ENCODE measurements around the gene PIM2. TPM values are rescaled to one million over a fixed set of nuclear protein-coding genes. Genes with fewer than 3 reads are reported as not detected.

PIM2 gene
- total and polyA plus RNA-seq, 7 donors = 2.4 to 42.0 (median 6.6) TPM

DNA sequence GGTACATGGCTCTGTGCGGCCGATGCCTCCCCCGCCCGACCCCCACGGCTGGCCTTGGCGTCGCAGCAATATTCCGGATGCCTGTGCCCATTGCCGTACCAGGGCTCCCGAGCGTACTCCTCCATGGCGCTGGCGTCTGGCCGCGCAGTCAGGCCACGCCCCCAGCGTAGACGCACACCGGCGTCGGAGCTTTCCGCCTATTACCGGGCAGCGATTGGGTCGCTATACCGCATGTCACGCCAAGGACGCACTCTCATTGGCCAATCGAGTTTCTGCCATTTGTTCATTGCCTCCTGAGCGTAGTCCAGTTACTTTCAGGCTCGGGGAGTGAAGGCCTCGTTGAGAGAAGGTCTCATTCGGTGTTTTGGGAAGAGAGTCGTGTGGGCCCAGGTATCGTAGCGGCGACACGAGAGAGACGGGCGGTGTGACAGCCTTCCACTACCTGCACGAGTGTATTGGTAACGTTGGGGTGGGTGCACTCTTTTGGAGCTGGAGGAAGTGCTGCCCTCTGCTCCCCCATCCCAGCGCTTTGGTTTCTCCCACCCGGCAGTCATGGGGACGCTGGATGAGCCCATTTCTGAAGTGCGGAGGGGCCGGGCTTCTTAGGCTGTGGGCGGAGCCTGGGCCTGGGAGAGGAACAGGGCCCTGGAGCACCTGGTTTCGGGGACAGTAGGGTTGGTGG is 21.1 kb downstream of the PIM2 start, which contains the start of the genes PQBP1 and TIMM17B:
Gene PQBP1 (plus strand): TSS at position 306 of the 682 bp plus-strand sequence. CDS start 580 bp downstream, outside the sequence.
Gene TIMM17B (minus strand): TSS at position 144 of the 682 bp plus-strand sequence. CDS start 19 bp downstream, at position 125.
- TF ChIP-seq POLR2AphosphoS5 (IDR thresholded peaks at IDR 0.05) = peak; percentile 86 to 93 (median 88)
- peak; percentile 59 to 69 for TF ChIP-seq POLR2A (IDR thresholded peaks at IDR 0.05)
- TF ChIP-seq EP300 (IDR thresholded peaks at IDR 0.05) = no peak
- Histone ChIP-seq H3K9me3 (no peaks in the 10 kb centered on the region), H3K27me3 (no peaks in the 10 kb centered on the region), H3K36me3 (peaks cover 0 to 34% (median 6%) of the 10 kb centered on the region in 4 donors), H3K27ac (peak within 1 kb of the TSS; percentile 94 to 98 (median 95)), H3K4me3 (peak within 1 kb of the TSS; percentile 59 to 70 (median 66)), H3K4me1 (peaks cover 0 to 19% (median 17%) of the 10 kb centered on the region in 4 donors)
- intact Hi-C loops (cut with DNase I) = loop anchor here (10.0 kb wide), 1 partner anchor 223 kb away; no protein-coding TSS in a partner anchor
- DNase-seq = peak; percentile 96
- 0 to 1% methylated on average over 49 of the region's 49 CpGs for whole genome bisulfite sequencing, 2 donors

DNA sequence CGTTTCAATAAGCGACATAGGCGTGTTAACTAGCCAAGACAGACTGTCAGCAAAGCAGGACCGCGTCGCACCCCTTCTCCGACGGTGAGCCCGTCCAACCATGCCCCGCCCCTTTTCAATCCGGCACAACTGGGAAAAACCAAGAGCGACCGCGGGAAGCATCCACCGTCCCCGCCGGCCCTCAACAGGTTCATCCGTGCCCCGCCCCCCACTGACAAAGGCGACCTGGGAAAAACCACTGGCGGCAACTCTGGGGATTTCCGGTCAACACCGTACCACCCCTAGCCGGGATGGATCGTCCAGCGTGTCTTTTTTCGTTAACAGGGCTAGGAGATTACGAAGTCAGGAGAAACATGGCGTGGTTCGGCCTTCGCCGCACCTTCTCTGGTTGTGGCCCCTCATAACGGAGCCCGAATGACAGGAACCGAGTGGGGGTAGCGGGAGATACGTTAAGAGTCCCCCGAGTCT is 21.6 kb downstream of the PIM2 start:
- Histone ChIP-seq H3K9me3 (no peaks in the 10 kb centered on the region), H3K36me3 (peaks cover 0 to 28% (median 4%) of the 10 kb centered on the region in 4 donors), H3K27ac (peak overlapping the region; percentile 94 to 98 (median 95)), H3K4me1 (peaks cover 0 to 19% (median 19%) of the 10 kb centered on the region in 4 donors), H3K4me3 (peak overlapping the region; percentile 59 to 70 (median 66)), H3K27me3 (no peaks in the 10 kb centered on the region)
- peak; percentile 92 for DNase-seq
- 0% methylated on average over 38 of the region's 38 CpGs for WGBS, 2 donors
- TF ChIP-seq EP300 (IDR thresholded peaks at IDR 0.05) = peak in 1 of 4 donors; percentile 11
- TF ChIP-seq POLR2A (IDR thresholded peaks at IDR 0.05) = no peak
- intact Hi-C loops (cut with DNase I) = loop anchor here (10.0 kb wide), 1 partner anchor 222 kb away; no protein-coding TSS in a partner anchor

DNA sequence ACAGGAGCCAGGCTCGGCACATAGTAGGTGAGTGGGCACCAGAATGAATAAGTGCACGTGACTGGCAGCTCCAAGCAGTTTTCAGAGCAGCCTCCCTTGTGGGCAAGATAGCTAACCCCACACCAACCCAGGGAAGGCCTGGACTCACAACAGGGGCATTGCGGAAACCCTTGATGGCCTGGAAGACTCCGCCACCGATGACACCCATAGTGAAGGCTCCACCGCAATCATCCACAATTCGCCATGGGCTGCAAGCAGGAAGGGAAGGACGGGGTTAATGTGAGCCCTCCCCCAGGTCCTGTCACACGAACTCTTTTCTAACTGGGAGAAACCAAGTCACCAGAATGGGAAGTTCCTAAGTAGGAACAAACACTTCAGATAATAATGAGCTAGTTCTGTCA is 22.2 kb downstream of the PIM2 start:
- intact Hi-C loops (cut with DNase I) = loop anchor here (10.0 kb wide), 1 partner anchor 222 kb away; no protein-coding TSS in a partner anchor
- H3K4me3 ChIP-seq = peak overlapping the region; percentile 59 to 70 (median 66)
- peaks cover 0 to 22% (median under 1%) of the 10 kb centered on the region in 4 donors for H3K36me3 ChIP-seq
- no peak for DNase-seq
- 54 to 55% methylated on average over 9 of the region's 9 CpGs for WGBS, 2 donors
- TF ChIP-seq EP300 (IDR thresholded peaks at IDR 0.05) (no peak), POLR2AphosphoS5 (IDR thresholded peaks at IDR 0.05) (no peak), POLR2A (IDR thresholded peaks at IDR 0.05) (no peak)
- TF ChIP-seq, protein P1, sequence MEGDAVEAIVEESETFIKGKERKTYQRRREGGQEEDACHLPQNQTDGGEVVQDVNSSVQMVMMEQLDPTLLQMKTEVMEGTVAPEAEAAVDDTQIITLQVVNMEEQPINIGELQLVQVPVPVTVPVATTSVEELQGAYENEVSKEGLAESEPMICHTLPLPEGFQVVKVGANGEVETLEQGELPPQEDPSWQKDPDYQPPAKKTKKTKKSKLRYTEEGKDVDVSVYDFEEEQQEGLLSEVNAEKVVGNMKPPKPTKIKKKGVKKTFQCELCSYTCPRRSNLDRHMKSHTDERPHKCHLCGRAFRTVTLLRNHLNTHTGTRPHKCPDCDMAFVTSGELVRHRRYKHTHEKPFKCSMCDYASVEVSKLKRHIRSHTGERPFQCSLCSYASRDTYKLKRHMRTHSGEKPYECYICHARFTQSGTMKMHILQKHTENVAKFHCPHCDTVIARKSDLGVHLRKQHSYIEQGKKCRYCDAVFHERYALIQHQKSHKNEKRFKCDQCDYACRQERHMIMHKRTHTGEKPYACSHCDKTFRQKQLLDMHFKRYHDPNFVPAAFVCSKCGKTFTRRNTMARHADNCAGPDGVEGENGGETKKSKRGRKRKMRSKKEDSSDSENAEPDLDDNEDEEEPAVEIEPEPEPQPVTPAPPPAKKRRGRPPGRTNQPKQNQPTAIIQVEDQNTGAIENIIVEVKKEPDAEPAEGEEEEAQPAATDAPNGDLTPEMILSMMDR (IDR thresholded peaks at IDR 0.05) = no peak
- no peaks in the 10 kb centered on the region for H3K27me3 ChIP-seq
- H3K4me1 ChIP-seq = peaks cover 0 to 24% (median 23%) of the 10 kb centered on the region in 4 donors
- peak overlapping the region; percentile 94 to 98 (median 95) for H3K27ac ChIP-seq
- no peaks in the 10 kb centered on the region for H3K9me3 ChIP-seq

DNA sequence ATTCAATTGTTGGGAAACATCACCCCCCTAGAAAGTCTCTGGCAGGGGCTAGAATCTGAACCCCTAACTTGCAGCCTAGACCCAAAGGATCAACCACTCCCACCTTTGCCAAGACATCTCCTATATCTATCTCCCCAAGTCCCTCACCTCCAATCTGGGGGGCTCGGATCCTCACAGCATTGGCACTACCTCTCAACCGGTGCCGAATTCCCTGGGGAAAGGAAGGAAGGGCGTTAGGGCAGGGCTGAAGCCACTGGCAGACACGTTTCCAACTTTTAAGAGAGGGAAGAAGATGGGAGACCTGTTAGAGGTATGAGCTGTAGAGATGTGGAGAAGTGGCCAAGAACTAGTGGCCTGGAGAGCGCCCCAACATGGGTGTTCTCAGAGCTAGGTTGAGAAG is 23.9 kb downstream of the PIM2 start:
- Histone ChIP-seq H3K4me3 (no peak overlapping the region), H3K9me3 (no peaks in the 10 kb centered on the region), H3K27me3 (no peaks in the 10 kb centered on the region), H3K4me1 (peaks cover 0 to 28% (median 23%) of the 10 kb centered on the region in 4 donors), H3K27ac (no peak overlapping the region), H3K36me3 (peaks cover 0 to 14% (median 0%) of the 10 kb centered on the region in 4 donors)
- TF ChIP-seq, protein P1 (IDR thresholded peaks at IDR 0.05) = no peak
- TF ChIP-seq EP300 (IDR thresholded peaks at IDR 0.05) (no peak), POLR2AphosphoS5 (IDR thresholded peaks at IDR 0.05) (no peak)
- no peak for DNase-seq
- intact Hi-C loops (cut with DNase I) = loop anchor here (5.0 to 10.0 kb wide), 2 partner anchors 62 to 220 kb away; partner anchors contain the start of gene OTUD5
- WGBS, 2 donors = 89 to 96% methylated on average over 6 of the region's 6 CpGs

DNA sequence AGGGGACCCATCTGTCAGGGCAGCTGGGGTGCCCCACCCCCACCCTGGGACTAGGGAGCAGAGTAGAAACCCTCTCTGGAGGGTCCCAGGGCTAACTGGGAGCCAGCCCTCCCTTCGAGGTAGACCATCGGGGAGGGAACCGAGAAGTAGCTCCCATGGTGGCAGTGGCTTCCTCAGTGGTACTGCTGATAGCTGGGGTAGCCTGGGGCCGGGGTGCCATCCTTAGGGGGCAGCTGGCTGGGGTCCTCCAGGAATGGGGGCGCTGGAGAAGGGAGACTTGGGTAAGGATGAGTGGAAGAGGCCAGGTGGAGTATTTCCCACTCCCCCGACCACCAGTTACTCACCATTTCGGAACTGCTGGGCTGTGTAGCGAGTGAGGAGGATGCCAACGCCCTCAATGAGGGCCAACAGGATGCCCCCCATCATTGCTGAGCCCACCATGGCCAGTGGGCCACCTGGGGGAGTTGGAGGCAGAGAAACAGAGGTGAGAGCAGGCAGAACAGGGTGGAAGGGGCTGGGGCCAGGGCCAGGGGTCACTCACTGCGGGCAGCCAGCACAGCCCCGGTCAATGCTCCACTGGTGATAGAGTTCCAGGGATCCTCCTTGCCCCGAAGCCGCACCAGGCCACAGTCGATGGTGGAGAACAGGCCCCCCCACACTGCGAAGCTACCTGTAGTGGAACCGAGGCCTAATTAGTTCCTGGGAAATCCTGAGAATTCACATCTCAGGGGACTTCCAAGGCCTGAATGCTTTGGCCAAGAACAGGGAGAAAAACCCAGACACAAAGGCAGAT is 25.1 kb downstream of the PIM2 start:
- Histone ChIP-seq H3K4me1 (peaks cover 0 to 24% (median 16%) of the 10 kb centered on the region in 4 donors), H3K4me3 (no peak overlapping the region), H3K27ac (no peak overlapping the region), H3K27me3 (no peaks in the 10 kb centered on the region), H3K9me3 (no peaks in the 10 kb centered on the region), H3K36me3 (peaks cover 0 to 11% (median 0%) of the 10 kb centered on the region in 4 donors)
- WGBS, 2 donors = 89 to 96% methylated on average over 16 of the region's 16 CpGs
- intact Hi-C loops (cut with DNase I) = loop anchor here (5.0 to 10.0 kb wide), 2 partner anchors 64 to 219 kb away; partner anchors contain the start of gene OTUD5
- TF ChIP-seq, protein P1 (IDR thresholded peaks at IDR 0.05) = no peak
- TF ChIP-seq EP300 (IDR thresholded peaks at IDR 0.05) = no peak
- TF ChIP-seq POLR2AphosphoS5 (IDR thresholded peaks at IDR 0.05) = no peak
- TF ChIP-seq POLR2A (IDR thresholded peaks at IDR 0.05) = no peak
- DNase-seq = no peak

Measured in sigmoid colon (tissue), 7 donors.